Breast epithelium (tissue), 4 donors: Measurements from ENCODE around the gene THRAP3. TPM values are rescaled to one million over a fixed set of nuclear protein-coding genes. Genes with fewer than 3 reads are reported as not detected.

Experiments
- DNase-seq, 2 donors: peaks; one replicate each; pipeline ENCODE4 v3.0.0-alpha.2; 2019; ENCODE audit warnings: low spot score in 2 of 2
- H3K27ac ChIP-seq, 2 donors: fragments of 200-600 bp; sonication (generic) in 1 of 2; one replicate each; pipeline ENCODE4 v1.5.1; 2016 to 2019; ENCODE audit warnings: mild to moderate bottlenecking in 1 of 2
- H3K27me3 ChIP-seq, 2 donors: fragments of 200-600 bp; sonication (generic) in 1 of 2; one replicate each; pipeline versions ENCODE4 v1.5.1 to v1.6.0; 2017 to 2019; ENCODE audit warnings: control low read depth in 1 of 2, mild to moderate bottlenecking in 1 of 2
- H3K36me3 ChIP-seq: fragments of 200-600 bp; one replicate; pipeline ENCODE4 v1.5.1; 2019
- H3K4me1 ChIP-seq, 2 donors: fragments of 200-600 bp; sonication (generic); one replicate each; pipeline ENCODE4 v1.5.1; 2016 to 2019; ENCODE audit warnings: control low read depth in 1 of 2
- H3K4me3 ChIP-seq, 3 donors: fragments of 200-600 bp; sonication (generic); 1 replicate in 2 of 3; 2 replicates in 1 of 3; pipeline ENCODE4 v1.5.1; 2016 to 2019; ENCODE audit warnings: mild to moderate bottlenecking in 3 of 3, moderate library complexity in 2 of 3
- H3K9me3 ChIP-seq, 2 donors: fragments of 200-600 bp; sonication (generic) in 1 of 2; one replicate each; pipeline ENCODE4 v1.5.1; 2016 to 2019; ENCODE audit warnings: control low read depth in 1 of 2
- CTCF ChIP-seq, 3 donors: fragments of 450-650 bp; IDR thresholded peaks; one replicate each; pipeline ENCODE4 v1.5.1; 2016 to 2017; ENCODE audit warnings: antibody characterized with exemption in 3 of 3, mild to moderate bottlenecking in 3 of 3, moderate library complexity in 3 of 3
- POLR2A ChIP-seq: fragments of 450-650 bp; IDR thresholded peaks from one replicate; pipeline ENCODE4 v1.6.1; 2016; ENCODE audit warnings: antibody characterized with exemption, mild to moderate bottlenecking, moderate library complexity
- POLR2AphosphoS5 ChIP-seq, 3 donors: sonication (generic); formaldehyde crosslinking; IDR thresholded peaks; one replicate each; pipeline ENCODE4 v1.6.1; 2017; ENCODE audit warnings: antibody characterized with exemption in 3 of 3
- intact Hi-C: fragments of 100-400 bp; cut with DNase I; formaldehyde crosslinking; loops from one replicate; pipeline ENCODE4 v1.15.1; 2023; ENCODE audit warnings: low total_unique reads
- total RNA-seq, 3 donors: library from RNA; depleted of rRNA; stranded (reverse); fragments of >200 nt; gene quantifications; one replicate each; pipeline ENCODE4 v1.1.0, GENCODE V29; 2016

Gene THRAP3
- total RNA-seq, 3 donors from 2014 or later, result 81.6 to 128 (median 122) TPM

- Histone ChIP-seq H3K36me3 (no peaks in the 10 kb centered on the region), H3K4me3 (no peak overlapping the region)
These were observed 119.6 kb downstream of the THRAP3 start for GRCh38 chr1:36343651-36344394.

GRCh38 chr1:36344395-36344680 lies 120.1 kb downstream of the THRAP3 start:
- no peaks in the 10 kb centered on the region for H3K27me3 ChIP-seq
- H3K4me1 ChIP-seq, result no peaks in the 10 kb centered on the region
- no peak overlapping the region for H3K27ac ChIP-seq
- H3K4me3 ChIP-seq, result no peak overlapping the region
- TF ChIP-seq POLR2A (no peak), POLR2AphosphoS5 (IDR thresholded peaks at IDR 0.05) (no peak), CTCF (IDR thresholded peaks at IDR 0.05) (no peak)
- no peak for DNase-seq
- H3K9me3 ChIP-seq, result no peaks in the 10 kb centered on the region
- no peaks in the 10 kb centered on the region for H3K36me3 ChIP-seq
- intact Hi-C loops, result no loop called here

More at GRCh38 chr1:36343651-36344394, 119.6 kb downstream of the THRAP3 start:
- no peak for DNase-seq
- Histone ChIP-seq H3K9me3 (no peaks in the 10 kb centered on the region), H3K4me1 (no peaks in the 10 kb centered on the region), H3K27me3 (no peaks in the 10 kb centered on the region), H3K27ac (peak overlapping the region; percentile 45 to 55)
- intact Hi-C loops, result loop anchor here (1.0 kb wide), 1 partner anchor 19 kb away; no protein-coding TSS in a partner anchor
- TF ChIP-seq CTCF (IDR thresholded peaks at IDR 0.05), result no peak
- TF ChIP-seq POLR2A, result no peak
- no peak for TF ChIP-seq POLR2AphosphoS5 (IDR thresholded peaks at IDR 0.05)

- no peak for DNase-seq
- intact Hi-C loops, result no loop called here
- H3K4me1 ChIP-seq, result peaks cover 0 to 7% of the 10 kb centered on the region in 2 donors
- no peak for TF ChIP-seq POLR2A
- TF ChIP-seq CTCF (IDR thresholded peaks at IDR 0.05), result no peak
- H3K4me3 ChIP-seq, result no peak overlapping the region
- H3K36me3 ChIP-seq, result no peaks in the 10 kb centered on the region
- no peaks in the 10 kb centered on the region for H3K9me3 ChIP-seq
- H3K27ac ChIP-seq, result no peak overlapping the region
- no peaks in the 10 kb centered on the region for H3K27me3 ChIP-seq
These were observed 121.1 kb downstream of the THRAP3 start for GRCh38 chr1:36345353-36345752.

- Histone ChIP-seq H3K4me3 (no peak overlapping the region), H3K9me3 (no peaks in the 10 kb centered on the region), H3K27me3 (no peaks in the 10 kb centered on the region), H3K27ac (no peak overlapping the region), H3K4me1 (peaks cover 6 to 17% of the 10 kb centered on the region in 2 donors), H3K36me3 (no peaks in the 10 kb centered on the region)
- DNase-seq, result no peak
- TF ChIP-seq CTCF (IDR thresholded peaks at IDR 0.05), result no peak
- intact Hi-C loops, result no loop called here
These were observed 122.6 kb downstream of the THRAP3 start for GRCh38 chr1:36346741-36347370.

- no peak overlapping the region for H3K4me3 ChIP-seq
- DNase-seq, result no peak
- intact Hi-C loops, result no loop called here
- TF ChIP-seq CTCF (IDR thresholded peaks at IDR 0.05) (no peak), POLR2AphosphoS5 (IDR thresholded peaks at IDR 0.05) (no peak), POLR2A (no peak)
- H3K27ac ChIP-seq, result peak overlapping the region; percentile 88 to 90
- H3K36me3 ChIP-seq, result no peaks in the 10 kb centered on the region
- H3K9me3 ChIP-seq, result no peaks in the 10 kb centered on the region
- H3K4me1 ChIP-seq, result peaks cover 6 to 23% of the 10 kb centered on the region in 2 donors
- no peaks in the 10 kb centered on the region for H3K27me3 ChIP-seq
These were observed 125.0 kb downstream of the THRAP3 start for GRCh38 chr1:36349241-36349671.
